Testis (tissue), 3 donors: ENCODE data around the gene MAP6. TPM values are rescaled to one million over a fixed set of nuclear protein-coding genes. Genes with fewer than 3 reads are reported as not detected.

ENCODE experiments used
- DNase-seq: peaks from one replicate; pipeline ENCODE4 v3.0.0-alpha.2; 2019
- H3K27ac ChIP-seq, 2 donors: fragments of 200-600 bp; sonication (generic); one replicate each; pipeline ENCODE4 v1.5.1; 2019
- H3K27me3 ChIP-seq: fragments of 200-600 bp; sonication (generic); one replicate; pipeline ENCODE4 v1.5.1; 2019
- H3K36me3 ChIP-seq: fragments of 200-600 bp; sonication (generic); one replicate; pipeline ENCODE4 v1.5.1; 2017; ENCODE audit warnings: low read depth; ENCODE audit errors: missing control alignments
- H3K4me1 ChIP-seq: fragments of 200-600 bp; sonication (generic); one replicate; pipeline ENCODE4 v1.5.1; 2019
- H3K4me3 ChIP-seq, 2 donors: fragments of 200-600 bp; sonication (generic); one replicate each; pipeline ENCODE4 v1.5.1; 2017 to 2019
- H3K9me3 ChIP-seq: fragments of 200-600 bp; sonication (generic); one replicate; pipeline ENCODE4 v1.5.1; 2017
- CTCF ChIP-seq, 3 experiments: fragments of 450-650 bp in 2 of 3; fragments of 200-600 bp in 1 of 3; sonication (generic) in 1 of 3; IDR thresholded peaks; one replicate each; pipeline ENCODE4 v1.5.1; 2016 to 2019; ENCODE audit warnings: antibody characterized with exemption in 3 of 3, mild to moderate bottlenecking in 2 of 3, moderate library complexity in 1 of 3
- POLR2A ChIP-seq: fragments of 450-650 bp; IDR thresholded peaks from one replicate; pipeline ENCODE4 v1.6.1; 2017; ENCODE audit warnings: antibody characterized with exemption, mild to moderate bottlenecking, moderate library complexity
- WGBS, 2 donors: methylation state at CpG; one replicate each; pipeline ENCODE4 v1.1.5; 2018; 5-methylcytosine and 5-hydroxymethylcytosine counted together
- intact Hi-C: fragments of 100-400 bp; cut with DNase I; formaldehyde crosslinking; loops from one replicate; pipeline ENCODE4 v1.15.1; 2023; ENCODE audit warnings: low total_unique reads
- polyA plus RNA-seq: library from polyadenylated mRNA; stranded (reverse); fragments of 350-450 nt; fragmentation: Illumina TruSeq; extraction: RNeasy Lipid Tissue Mini Kit (QIAGEN cat#74804); gene quantifications from one replicate; pipeline ENCODE4 v1.2.3, GENCODE V29; 2014; ENCODE audit warnings: low read depth, low replicate concordance; ENCODE audit not compliant: insufficient read depth
- total RNA-seq, 2 donors: library from RNA; depleted of rRNA; stranded (reverse); fragments of >200 nt; gene quantifications; one replicate each; pipeline ENCODE4 v1.2.3, GENCODE V29; 2016

MAP6 gene
- total and polyA plus RNA-seq, 3 donors from 2014 or later, result 17.8 to 38.1 (median 23.8) TPM

GRCh38 chr11:75553889-75554257, 115.0 kb downstream of the MAP6 start:
- TF ChIP-seq POLR2A, result no peak
- no peak for TF ChIP-seq CTCF (IDR thresholded peaks at IDR 0.05)
- Histone ChIP-seq H3K36me3 (no peaks in the 10 kb centered on the region), H3K9me3 (no peaks in the 10 kb centered on the region), H3K27me3 (no peaks in the 10 kb centered on the region), H3K27ac (peak overlapping the region in 1 of 2 donors; percentile 82), H3K4me1 (peaks cover 34% of the 10 kb centered on the region), H3K4me3 (no peak overlapping the region)
- WGBS, 2 donors, result 53 to 89% methylated on average over 1 of the region's 1 CpG
- DNase-seq, result no peak
- intact Hi-C loops, result no loop called here

GRCh38 chr11:75553182-75553581, 115.7 kb downstream of the MAP6 start:
- H3K27ac ChIP-seq, result no peak overlapping the region
- H3K4me3 ChIP-seq, result no peak overlapping the region
- H3K4me1 ChIP-seq, result peaks cover 27% of the 10 kb centered on the region
- no peaks in the 10 kb centered on the region for H3K9me3 ChIP-seq
- TF ChIP-seq POLR2A, result no peak
- no peak for TF ChIP-seq CTCF (IDR thresholded peaks at IDR 0.05)
- no peaks in the 10 kb centered on the region for H3K27me3 ChIP-seq
- DNase-seq, result no peak
- 80 to 98% methylated on average over 6 of the region's 6 CpGs for WGBS, 2 donors
- no peaks in the 10 kb centered on the region for H3K36me3 ChIP-seq
- intact Hi-C loops, result no loop called here

GRCh38 chr11:75549370-75549958, 119.4 kb downstream of the MAP6 start:
- H3K27ac ChIP-seq, result no peak overlapping the region
- no peaks in the 10 kb centered on the region for H3K36me3 ChIP-seq
- TF ChIP-seq POLR2A (no peak), CTCF (IDR thresholded peaks at IDR 0.05) (no peak)
- 95 to 96% methylated on average over 5 of the region's 5 CpGs for WGBS, 2 donors
- H3K4me1 ChIP-seq, result peaks cover 7% of the 10 kb centered on the region
- intact Hi-C loops, result no loop called here
- H3K4me3 ChIP-seq, result no peak overlapping the region
- DNase-seq, result no peak
- H3K27me3 ChIP-seq, result no peaks in the 10 kb centered on the region
- H3K9me3 ChIP-seq, result no peaks in the 10 kb centered on the region

- intact Hi-C loops, result no loop called here
- H3K4me3 ChIP-seq, result no peak overlapping the region
- 92 to 95% methylated on average over 4 to 8 of the region's 8 CpGs for WGBS, 2 donors
- TF ChIP-seq POLR2A (no peak), CTCF (IDR thresholded peaks at IDR 0.05) (no peak)
- H3K27ac ChIP-seq, result no peak overlapping the region
- peaks cover under 1% of the 10 kb centered on the region for H3K4me1 ChIP-seq
- H3K9me3 ChIP-seq, result no peaks in the 10 kb centered on the region
- H3K36me3 ChIP-seq, result no peaks in the 10 kb centered on the region
- H3K27me3 ChIP-seq, result no peaks in the 10 kb centered on the region
- no peak for DNase-seq
Observed at GRCh38 chr11:75548595-75549272, 120.1 kb downstream of the MAP6 start.

- intact Hi-C loops, result no loop called here
- H3K27ac ChIP-seq, result no peak overlapping the region
- peak; percentile 76 for DNase-seq
- H3K36me3 ChIP-seq, result no peaks in the 10 kb centered on the region
- no peaks in the 10 kb centered on the region for H3K4me1 ChIP-seq
- WGBS, 2 donors, result 24 to 28% methylated on average over 7 of the region's 7 CpGs
- no peak overlapping the region for H3K4me3 ChIP-seq
- no peaks in the 10 kb centered on the region for H3K27me3 ChIP-seq
- peak; percentile 71 to 75 (median 74) for TF ChIP-seq CTCF (IDR thresholded peaks at IDR 0.05)
- TF ChIP-seq POLR2A, result no peak
- H3K9me3 ChIP-seq, result no peaks in the 10 kb centered on the region
Observed at GRCh38 chr11:75547617-75548058, 121.2 kb downstream of the MAP6 start.
